IMR-90 (cell line): Measurements from ENCODE around the gene SLC30A2. TPM values are rescaled to one million over a fixed set of nuclear protein-coding genes. Genes with fewer than 3 reads are reported as not detected.

ENCODE experiments used
- ATAC-seq: fragments of 200-7000 bp; cut with Tn5 transposase; 2 replicates; pipeline ENCODE4 v1.9.1; 2020; ENCODE audit warnings: low read depth, mild to moderate bottlenecking, moderate library complexity
- BruUV-seq: library from RNA; stranded (reverse); fragments of 400-500 nt; replicated peaks from 2 replicates; lab custom pipeline; 2021; lab: Mats Ljungman, UMichigan
- CTCF ChIA-PET: fragments of 300-600 bp; formaldehyde crosslinking; extraction: SDS; loops from one replicate; lab custom pipeline; 2021; ENCODE audit warnings: antibody characterized with exemption; lab: Yijun Ruan, JAX
- POLR2A ChIA-PET: fragments of 300-600 bp; sonication (Branson Sonifier 250); formaldehyde crosslinking; loops from one replicate; lab custom pipeline; 2022; ENCODE audit warnings: antibody characterized with exemption; ENCODE audit not compliant: unreplicated experiment; lab: Charles Lee
- DNase-seq: peaks from one replicate; pipeline ENCODE4 v3.0.0; 2013
- H2AFZ ChIP-seq: replicated peaks from 2 replicates; pipeline ENCODE3; 2013; ENCODE audit warnings: low read length, mild to moderate bottlenecking; ENCODE audit not compliant: poor library complexity
- H2AK5ac ChIP-seq: 2 replicates; pipeline ENCODE4 v1.6.1; 2013; ENCODE audit warnings: low read depth, low read length, inconsistent platforms
- H2AK9ac ChIP-seq: replicated peaks from 2 replicates; pipeline ENCODE3; 2013; ENCODE audit warnings: mild to moderate bottlenecking, low read depth, low read length, moderate library complexity; ENCODE audit not compliant: poor library complexity
- H2BK120ac ChIP-seq: 2 replicates; pipeline ENCODE4 v1.6.1; 2013; ENCODE audit warnings: low read depth, low read length, inconsistent platforms
- H2BK15ac ChIP-seq: 3 replicates; pipeline ENCODE4 v1.6.1; 2013; ENCODE audit warnings: low read depth, low read length, inconsistent platforms
- H2BK20ac ChIP-seq: 2 replicates; pipeline ENCODE4 v1.6.1; 2013; ENCODE audit warnings: low read depth, mild to moderate bottlenecking, inconsistent platforms, low read length, moderate library complexity
- H2BK5ac ChIP-seq: 2 replicates; pipeline ENCODE4 v1.6.1; 2013; ENCODE audit warnings: mild to moderate bottlenecking, low read depth, low read length, inconsistent platforms; ENCODE audit not compliant: poor library complexity, severe bottlenecking
- H3K14ac ChIP-seq: replicated peaks from 2 replicates; pipeline ENCODE4 v1.6.1; 2013; ENCODE audit warnings: low read depth, low read length, inconsistent platforms
- H3K18ac ChIP-seq: 2 replicates; pipeline ENCODE4 v1.6.1; 2013; ENCODE audit warnings: low read depth, low read length, control low read depth
- H3K23ac ChIP-seq: 2 replicates; pipeline ENCODE4 v1.6.1; 2013; ENCODE audit warnings: low read depth, low read length, inconsistent platforms
- H3K27ac ChIP-seq: 2 replicates; pipeline ENCODE4 v1.5.1; 2013; ENCODE audit warnings: mild to moderate bottlenecking, control low read depth, low read length; ENCODE audit not compliant: insufficient read depth
- H3K27me3 ChIP-seq: 2 replicates; pipeline ENCODE4 v1.6.1; 2013; ENCODE audit warnings: low read length; ENCODE audit not compliant: control insufficient read depth, insufficient read depth
- H3K36me3 ChIP-seq: 2 replicates; pipeline ENCODE4 v1.6.1; 2013; ENCODE audit warnings: low read length, mixed read lengths; ENCODE audit not compliant: control insufficient read depth, insufficient read depth
- H3K4ac ChIP-seq: 2 replicates; pipeline ENCODE4 v1.6.1; 2013; ENCODE audit warnings: low read depth, low read length, inconsistent platforms
- H3K4me1 ChIP-seq: 2 replicates; pipeline ENCODE4 v1.6.1; 2013; ENCODE audit warnings: low read length, mixed read lengths; ENCODE audit not compliant: control insufficient read depth, insufficient read depth
- H3K4me2 ChIP-seq: 2 replicates; pipeline ENCODE4 v1.6.1; 2013; ENCODE audit warnings: low read depth, mild to moderate bottlenecking, control low read depth, low read length, moderate library complexity
- H3K4me3 ChIP-seq: 2 replicates; pipeline ENCODE4 v1.5.1; 2013; ENCODE audit warnings: low read depth, mild to moderate bottlenecking, control low read depth, low read length, moderate library complexity; ENCODE audit not compliant: insufficient read depth
- H3K56ac ChIP-seq: 2 replicates; pipeline ENCODE4 v1.6.1; 2013; ENCODE audit warnings: low read length, inconsistent platforms; ENCODE audit not compliant: insufficient read depth; ENCODE audit errors: extremely low read depth
- H3K79me1 ChIP-seq, 2 experiments: 2 replicates each; pipeline ENCODE4 v1.6.1; 2013; ENCODE audit warnings: low read length in 2 of 2, inconsistent platforms in 1 of 2, low read depth in 1 of 2
- H3K9ac ChIP-seq: 2 replicates; pipeline ENCODE4 v1.6.1; 2013; ENCODE audit warnings: low read depth, low read length, control low read depth
- H3K9me1 ChIP-seq: 2 replicates; pipeline ENCODE4 v1.6.1; 2013; ENCODE audit warnings: low read length, inconsistent platforms; ENCODE audit not compliant: insufficient read depth
- H3K9me3 ChIP-seq: 2 replicates; pipeline ENCODE4 v1.6.1; 2013; ENCODE audit warnings: low read length; ENCODE audit not compliant: control insufficient read depth, insufficient read depth
- H4K20me1 ChIP-seq: 2 replicates; pipeline ENCODE4 v1.6.1; 2013; ENCODE audit warnings: low read length, inconsistent platforms; ENCODE audit not compliant: insufficient read depth
- H4K5ac ChIP-seq: 2 replicates; pipeline ENCODE4 v1.6.1; 2013; ENCODE audit warnings: mild to moderate bottlenecking, low read depth, low read length, control low read depth
- H4K8ac ChIP-seq, 2 experiments: 2 replicates each; pipeline ENCODE4 v1.6.1; 2013; ENCODE audit warnings: low read depth in 2 of 2, low read length in 2 of 2, control low read depth in 1 of 2, inconsistent platforms in 1 of 2
- H4K91ac ChIP-seq: 2 replicates; pipeline ENCODE4 v1.6.1; 2013; ENCODE audit warnings: low read depth, low read length, inconsistent platforms; ENCODE audit not compliant: insufficient read depth
- CTCF ChIP-seq: conservative IDR thresholded peaks from 2 replicates; pipeline ENCODE4 v1.5.1; 2012; ENCODE audit warnings: mild to moderate bottlenecking, low read depth, low read length, improper control_type of control experiment
- RCOR1 ChIP-seq: IDR thresholded peaks from 2 replicates; pipeline ENCODE4 v1.6.1; 2012; ENCODE audit warnings: mild to moderate bottlenecking, low read length, improper control_type of control experiment; ENCODE audit not compliant: insufficient replicate concordance
- USF2 ChIP-seq: fragments of 150-350 bp; IDR thresholded peaks from 2 replicates; pipeline ENCODE4 v1.6.1; 2017; ENCODE audit warnings: mild to moderate bottlenecking, antibody characterized with exemption, low read length, low read depth
- WGBS, 2 experiments: methylation state at CpG; one replicate each; pipeline versions ENCODE4 v1.1.5 to v1.1.7; 2013; ENCODE audit warnings: missing lambda C conversion rate in 2 of 2; ENCODE audit not compliant: insufficient read length in 1 of 2; ENCODE audit errors: extremely low coverage in 2 of 2; 5-methylcytosine and 5-hydroxymethylcytosine counted together
- dilution Hi-C: fragments of 300-500 bp; cut with HindIII; formaldehyde crosslinking; loops from one replicate; pipeline ENCODE4 v1.14.3; 2018; ENCODE audit warnings: low sequenced_read_pairs; ENCODE audit not compliant: unreplicated experiment
- in situ Hi-C: fragments of 300-500 bp; cut with MboI; formaldehyde crosslinking; loops from 3 replicates; pipeline ENCODE4 v1.14.3; 2019; ENCODE audit warnings: low sequenced_read_pairs, inconsistent platforms, mixed read lengths
- intact Hi-C: fragments of 100-400 bp; cut with micrococcal nuclease; formaldehyde crosslinking; loops from 2 replicates; pipeline ENCODE4 v1.10.0; 2022
- polyA plus RNA-seq, 3 experiments: library from polyadenylated mRNA; depleted of rRNA; stranded (reverse); fragments of >200 nt; gene quantifications; 2 replicates each; pipeline ENCODE4 v1.2.3, GENCODE V29; 2012; ENCODE audit warnings: low replicate concordance in 1 of 3
- total RNA-seq: library from RNA; depleted of rRNA; stranded (reverse); fragments of >200 nt; gene quantifications from 2 replicates; pipeline ENCODE4 v1.2.3, GENCODE V29; 2012
- TF ChIP-seq, protein P1 (sequence below): fragments of 150-350 bp; IDR thresholded peaks from 2 replicates; pipeline ENCODE4 v1.6.1; 2016; ENCODE audit warnings: low read depth, mild to moderate bottlenecking, low read length, moderate library complexity, borderline replicate concordance

Gene SLC30A2
- total and polyA plus RNA-seq, 2 of the 4 experiments (the other 2 are of a cell fraction), result not detected

- CTCF ChIA-PET, result interaction anchor here (0.6 to 1.8 kb wide), 3 partner anchors 19 to 154 kb away, joined by 3 to 5 read pairs (median 3); partner anchors contain the start of genes PAFAH2 and ZNF593
- Histone ChIP-seq H3K18ac (no peak overlapping the region), H4K91ac (no peak overlapping the region), H2BK120ac (peak overlapping the region; percentile 32; the same call in 1 of the 2 replicates), H2AFZ (no peak overlapping the region), H4K20me1 (no peaks in the 10 kb centered on the region), H3K4me1 (peaks cover 28% of the 10 kb centered on the region), H3K9me1 (peaks cover 10% of the 10 kb centered on the region), H3K27me3 (no peaks in the 10 kb centered on the region), H2AK5ac (no peak overlapping the region), H3K79me1 (no peaks in the 10 kb centered on the region), H3K4me2 (no peak overlapping the region), H4K8ac (no peak overlapping the region), H3K4ac (peak overlapping the region; percentile 71; the same call in 1 of the 2 replicates), H3K14ac (no peak overlapping the region), H4K5ac (no peak overlapping the region), H2BK20ac (no peak overlapping the region), H2BK5ac (no peak overlapping the region), H3K27ac (no peak overlapping the region), H3K56ac (no peak overlapping the region), H3K9ac (no peak overlapping the region), H3K23ac (no peak overlapping the region), H3K9me3 (no peaks in the 10 kb centered on the region), H3K36me3 (no peaks in the 10 kb centered on the region), H3K4me3 (no peak overlapping the region), H2BK15ac (no peak overlapping the region), H2AK9ac (no peak overlapping the region)
- dilution Hi-C loops (no loop called here), intact Hi-C loops (no loop called here), in situ Hi-C loops (no loop called here)
- BruUV-seq, result no TSS peak
- peak; percentile 29 for DNase-seq
- POLR2A ChIA-PET, result no interaction called here
- TF ChIP-seq, protein P1, sequence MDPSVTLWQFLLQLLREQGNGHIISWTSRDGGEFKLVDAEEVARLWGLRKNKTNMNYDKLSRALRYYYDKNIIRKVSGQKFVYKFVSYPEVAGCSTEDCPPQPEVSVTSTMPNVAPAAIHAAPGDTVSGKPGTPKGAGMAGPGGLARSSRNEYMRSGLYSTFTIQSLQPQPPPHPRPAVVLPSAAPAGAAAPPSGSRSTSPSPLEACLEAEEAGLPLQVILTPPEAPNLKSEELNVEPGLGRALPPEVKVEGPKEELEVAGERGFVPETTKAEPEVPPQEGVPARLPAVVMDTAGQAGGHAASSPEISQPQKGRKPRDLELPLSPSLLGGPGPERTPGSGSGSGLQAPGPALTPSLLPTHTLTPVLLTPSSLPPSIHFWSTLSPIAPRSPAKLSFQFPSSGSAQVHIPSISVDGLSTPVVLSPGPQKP, result no peak
- TF ChIP-seq CTCF (no peak), RCOR1 (no peak), USF2 (no peak)
- ATAC-seq, result no peak
- WGBS, 2 experiments, result 83% methylated on average over 1 of the region's 10 CpGs; no CpG with 5 or more reads in 1 of the 2 experiments
Observed at GRCh38 chr1:26016258-26016952, 29.5 kb downstream of the SLC30A2 start.
